GM20000 (cell line): ENCODE results near the gene ZNF98.

ENCODE experiments used
- DNase-seq: peaks from one replicate; pipeline ENCODE4 v3.0.0; 2012; ENCODE audit warnings: low spot score
- CTCF ChIP-seq: IDR thresholded peaks from 2 replicates; pipeline ENCODE4 v1.5.1; 2012; ENCODE audit warnings: mild to moderate bottlenecking, control low read depth; ENCODE audit errors: extremely low read depth, missing control alignments

Gene ZNF98

GRCh38 chr19:22422211-22422610, at the start of gene ZNF98:
ZNF98 (minus strand) TSS chr19:22422346; CDS start chr19:22422224, 122 bp downstream.
- TF ChIP-seq CTCF: no peak
- DNase-seq: no peak

DNA sequence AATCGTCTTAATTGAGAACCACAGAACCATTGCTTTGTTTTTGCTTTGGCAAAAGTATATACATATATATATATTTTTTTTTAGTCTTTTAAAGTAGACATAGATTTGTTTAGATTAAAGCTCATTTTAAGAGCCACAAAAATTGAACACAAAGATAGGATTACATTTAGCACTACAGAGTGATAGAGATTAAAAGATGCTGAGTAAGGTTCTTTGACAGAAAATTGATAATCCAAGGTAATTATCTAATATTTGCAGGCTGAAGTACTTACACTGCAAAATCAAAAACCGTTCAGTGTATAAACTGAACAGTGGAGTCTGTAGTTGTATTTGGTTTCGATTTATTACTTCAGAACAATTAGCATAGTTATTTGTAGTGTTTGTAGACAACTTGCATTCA, 24.5 kb upstream of the ZNF98 start:
- no peak for DNase-seq
- TF ChIP-seq CTCF: no peak

DNA sequence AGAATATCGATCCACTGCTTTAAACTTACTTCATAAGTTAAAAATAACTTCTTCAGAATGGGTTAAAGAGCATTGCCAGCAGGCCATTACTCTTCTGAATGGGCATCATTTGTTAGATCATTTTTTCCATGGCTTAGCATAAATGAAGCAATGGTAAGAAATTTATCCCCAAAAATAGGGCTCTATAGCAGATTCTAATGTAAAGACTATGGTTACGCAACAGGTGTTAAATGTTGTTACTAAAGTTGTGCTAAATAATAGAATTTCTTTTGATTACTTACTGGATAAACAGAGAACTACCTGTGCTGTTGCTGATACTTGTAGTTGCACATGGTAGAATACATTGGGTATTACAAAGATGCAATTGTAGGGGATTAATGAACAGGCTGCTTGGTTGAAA, 15.9 kb upstream of the ZNF98 start:
- no peak for DNase-seq
- no peak for TF ChIP-seq CTCF

DNA sequence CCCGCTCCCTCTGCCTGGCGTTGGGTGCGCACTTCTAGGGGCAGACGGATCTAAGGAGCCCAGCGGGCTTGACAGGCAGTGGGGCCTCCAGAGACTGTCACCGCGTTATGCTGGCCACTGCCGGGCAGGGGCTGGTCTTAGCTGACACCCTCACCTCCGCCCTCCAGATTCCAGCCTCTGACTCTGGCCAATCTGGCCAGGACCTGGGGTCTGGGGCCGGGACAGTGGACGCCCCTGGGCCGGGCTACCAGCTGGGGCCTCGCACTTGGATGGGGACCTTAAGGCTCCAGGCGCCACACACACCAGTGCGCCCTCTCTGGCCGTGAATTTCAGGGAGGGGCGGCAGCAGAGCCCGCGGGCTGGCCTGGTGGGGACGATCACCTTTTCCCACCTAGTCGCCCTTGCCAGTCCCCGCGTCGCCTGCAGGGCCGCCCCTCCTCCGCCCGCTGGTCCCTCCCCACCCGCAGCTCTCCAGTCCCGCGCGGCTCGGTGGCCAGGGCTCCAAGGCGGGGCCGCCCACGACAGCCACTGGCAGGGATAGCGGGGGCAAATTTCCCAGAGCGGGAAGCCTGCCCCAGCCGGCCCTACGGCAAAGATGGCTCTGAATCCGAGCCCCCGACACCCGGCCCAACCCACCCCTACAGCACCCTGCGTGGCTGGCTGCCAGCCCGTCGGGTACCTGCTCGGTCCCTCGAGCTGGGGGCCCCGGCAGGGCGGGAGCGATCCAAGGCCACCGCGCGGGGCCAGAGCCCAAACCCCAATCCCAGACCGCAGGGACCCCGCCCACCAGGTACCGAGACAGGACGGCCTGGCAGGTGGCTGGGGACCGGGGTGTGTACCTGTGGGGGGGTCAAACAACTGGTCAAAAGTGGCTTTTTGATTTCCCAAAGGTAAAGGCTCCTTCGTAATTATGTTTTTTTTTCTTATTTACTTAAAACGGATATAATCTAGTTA, 6.1 kb upstream of the ZNF98 start:
- no peak for DNase-seq
- TF ChIP-seq CTCF: no peak

DNA sequence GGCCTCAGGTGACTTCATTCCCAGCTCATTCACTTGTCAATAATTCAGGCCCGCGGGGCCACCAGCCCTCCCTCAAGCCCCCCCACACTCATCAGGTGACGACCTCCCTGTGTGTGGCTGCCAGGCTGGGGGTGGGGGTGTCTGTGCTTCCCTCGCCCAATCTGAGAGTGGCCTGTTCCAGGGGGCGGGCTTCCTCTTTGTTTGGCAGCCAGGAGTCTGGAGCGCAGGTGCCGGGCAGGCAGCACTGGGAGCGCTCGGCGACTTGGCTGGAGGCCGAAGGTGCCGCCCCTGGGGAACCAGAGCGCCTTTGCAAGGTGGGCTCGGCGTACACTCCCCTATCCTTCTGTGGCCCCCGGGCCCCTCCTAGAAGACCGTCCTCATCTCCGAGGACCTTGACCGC, 5.4 kb upstream of the ZNF98 start:
- TF ChIP-seq CTCF: no peak
- DNase-seq: no peak

- DNase-seq: no peak
- no peak for TF ChIP-seq CTCF
Observed at GRCh38 chr19:22426901-22427300, 4.8 kb upstream of the ZNF98 start.

- DNase-seq: no peak
- TF ChIP-seq CTCF: no peak
Observed at GRCh38 chr19:22421797-22422196, 349 bp downstream of the ZNF98 start.
